Thyroid gland (tissue), 4 donors: ENCODE data around the gene SLC35D1.

Source experiments
- POLR2A ChIP-seq, 2 donors: fragments of 450-650 bp; IDR thresholded peaks; one replicate each; pipeline ENCODE4 v1.6.1; 2017; ENCODE audit warnings: antibody characterized with exemption in 2 of 2, mild to moderate bottlenecking in 2 of 2, moderate library complexity in 1 of 2
- TF ChIP-seq, protein P1 (sequence below), 6 experiments: fragments of 200-600 bp in 3 of 6; fragments of 450-650 bp in 3 of 6; sonication (generic) in 3 of 6; IDR thresholded peaks; one replicate each; pipeline ENCODE4 v1.5.1; 2016 to 2019; ENCODE audit warnings: antibody characterized with exemption in 6 of 6, mild to moderate bottlenecking in 2 of 6, inconsistent platforms in 1 of 6, moderate library complexity in 1 of 6

DNA sequence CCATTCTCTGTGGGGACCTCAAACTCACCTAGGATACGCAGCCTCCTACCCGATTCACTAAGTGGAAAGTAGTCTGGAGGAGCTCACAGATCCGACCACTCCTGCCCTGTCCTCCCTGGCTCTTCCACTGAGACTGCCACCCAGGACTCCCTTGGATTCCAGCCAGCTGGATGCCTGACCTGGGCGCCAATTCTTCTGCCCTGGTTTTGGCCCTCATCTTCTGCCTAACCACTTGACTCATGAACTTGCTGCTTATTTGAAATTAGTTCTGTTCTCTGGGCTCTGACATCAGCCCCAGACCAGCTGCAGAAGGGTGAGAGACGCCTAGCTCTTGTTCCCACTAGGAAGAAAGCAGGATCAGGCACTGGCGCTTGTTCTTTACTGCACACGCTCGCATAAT, 48.9 kb downstream of the SLC35D1 start:
- TF ChIP-seq POLR2A (IDR thresholded peaks at IDR 0.05) = no peak
- TF ChIP-seq, protein P1, sequence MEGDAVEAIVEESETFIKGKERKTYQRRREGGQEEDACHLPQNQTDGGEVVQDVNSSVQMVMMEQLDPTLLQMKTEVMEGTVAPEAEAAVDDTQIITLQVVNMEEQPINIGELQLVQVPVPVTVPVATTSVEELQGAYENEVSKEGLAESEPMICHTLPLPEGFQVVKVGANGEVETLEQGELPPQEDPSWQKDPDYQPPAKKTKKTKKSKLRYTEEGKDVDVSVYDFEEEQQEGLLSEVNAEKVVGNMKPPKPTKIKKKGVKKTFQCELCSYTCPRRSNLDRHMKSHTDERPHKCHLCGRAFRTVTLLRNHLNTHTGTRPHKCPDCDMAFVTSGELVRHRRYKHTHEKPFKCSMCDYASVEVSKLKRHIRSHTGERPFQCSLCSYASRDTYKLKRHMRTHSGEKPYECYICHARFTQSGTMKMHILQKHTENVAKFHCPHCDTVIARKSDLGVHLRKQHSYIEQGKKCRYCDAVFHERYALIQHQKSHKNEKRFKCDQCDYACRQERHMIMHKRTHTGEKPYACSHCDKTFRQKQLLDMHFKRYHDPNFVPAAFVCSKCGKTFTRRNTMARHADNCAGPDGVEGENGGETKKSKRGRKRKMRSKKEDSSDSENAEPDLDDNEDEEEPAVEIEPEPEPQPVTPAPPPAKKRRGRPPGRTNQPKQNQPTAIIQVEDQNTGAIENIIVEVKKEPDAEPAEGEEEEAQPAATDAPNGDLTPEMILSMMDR (IDR thresholded peaks at IDR 0.05) = no peak
